Measurements from ENCODE around the gene ALKBH8. TPM values are rescaled to one million over a fixed set of nuclear protein-coding genes. Genes with fewer than 3 reads are reported as not detected.

The ALKBH8 gene
- total and polyA plus RNA-seq, 2 of the 13 experiments (the other 11 are each of a cell fraction or from before 2014, with no cell fraction given): 2.4 to 9.1 TPM

- TF ChIP-seq BCLAF1 (IDR thresholded peaks at IDR 0.05) (no peak), NBN (conservative IDR thresholded peaks at IDR 0.05) (no peak), PHF21A (CRISPR knock-in tag; IDR thresholded peaks at IDR 0.05) (peak; percentile 56; the same call in 1 of the 2 replicates), ZNF652 (CRISPR knock-in tag; IDR thresholded peaks at IDR 0.05; ENCODE audit: borderline replicate concordance, low read depth) (peak; percentile 67; the same call in 1 of the 2 replicates), ZFP82 (CRISPR knock-in tag; IDR thresholded peaks at IDR 0.05; ENCODE audit: borderline replicate concordance) (peak; percentile 77), ZNF275 (CRISPR knock-in tag; IDR thresholded peaks at IDR 0.05; ENCODE audit: borderline replicate concordance) (no peak), NPAS2 (CRISPR knock-in tag; IDR thresholded peaks at IDR 0.05; ENCODE audit: borderline replicate concordance) (no peak), CCAR2 (optimal IDR thresholded peaks at IDR 0.05; ENCODE audit: low read depth, low read length) (no peak), MAFF (IDR thresholded peaks at IDR 0.05; ENCODE audit: low read depth, low read length) (no peak)
- TF ChIP-seq, protein P1, sequence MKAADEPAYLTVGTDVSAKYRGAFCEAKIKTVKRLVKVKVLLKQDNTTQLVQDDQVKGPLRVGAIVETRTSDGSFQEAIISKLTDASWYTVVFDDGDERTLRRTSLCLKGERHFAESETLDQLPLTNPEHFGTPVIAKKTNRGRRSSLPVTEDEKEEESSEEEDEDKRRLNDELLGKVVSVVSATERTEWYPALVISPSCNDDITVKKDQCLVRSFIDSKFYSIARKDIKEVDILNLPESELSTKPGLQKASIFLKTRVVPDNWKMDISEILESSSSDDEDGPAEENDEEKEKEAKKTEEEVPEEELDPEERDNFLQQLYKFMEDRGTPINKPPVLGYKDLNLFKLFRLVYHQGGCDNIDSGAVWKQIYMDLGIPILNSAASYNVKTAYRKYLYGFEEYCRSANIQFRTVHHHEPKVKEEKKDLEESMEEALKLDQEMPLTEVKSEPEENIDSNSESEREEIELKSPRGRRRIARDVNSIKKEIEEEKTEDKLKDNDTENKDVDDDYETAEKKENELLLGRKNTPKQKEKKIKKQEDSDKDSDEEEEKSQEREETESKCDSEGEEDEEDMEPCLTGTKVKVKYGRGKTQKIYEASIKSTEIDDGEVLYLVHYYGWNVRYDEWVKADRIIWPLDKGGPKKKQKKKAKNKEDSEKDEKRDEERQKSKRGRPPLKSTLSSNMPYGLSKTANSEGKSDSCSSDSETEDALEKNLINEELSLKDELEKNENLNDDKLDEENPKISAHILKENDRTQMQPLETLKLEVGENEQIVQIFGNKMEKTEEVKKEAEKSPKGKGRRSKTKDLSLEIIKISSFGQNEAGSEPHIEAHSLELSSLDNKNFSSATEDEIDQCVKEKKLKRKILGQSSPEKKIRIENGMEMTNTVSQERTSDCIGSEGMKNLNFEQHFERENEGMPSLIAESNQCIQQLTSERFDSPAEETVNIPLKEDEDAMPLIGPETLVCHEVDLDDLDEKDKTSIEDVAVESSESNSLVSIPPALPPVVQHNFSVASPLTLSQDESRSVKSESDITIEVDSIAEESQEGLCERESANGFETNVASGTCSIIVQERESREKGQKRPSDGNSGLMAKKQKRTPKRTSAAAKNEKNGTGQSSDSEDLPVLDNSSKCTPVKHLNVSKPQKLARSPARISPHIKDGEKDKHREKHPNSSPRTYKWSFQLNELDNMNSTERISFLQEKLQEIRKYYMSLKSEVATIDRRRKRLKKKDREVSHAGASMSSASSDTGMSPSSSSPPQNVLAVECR (CRISPR knock-in tag; IDR thresholded peaks at IDR 0.05; ENCODE audit: borderline replicate concordance): peak; percentile 88
- TF ChIP-seq, protein P2, sequence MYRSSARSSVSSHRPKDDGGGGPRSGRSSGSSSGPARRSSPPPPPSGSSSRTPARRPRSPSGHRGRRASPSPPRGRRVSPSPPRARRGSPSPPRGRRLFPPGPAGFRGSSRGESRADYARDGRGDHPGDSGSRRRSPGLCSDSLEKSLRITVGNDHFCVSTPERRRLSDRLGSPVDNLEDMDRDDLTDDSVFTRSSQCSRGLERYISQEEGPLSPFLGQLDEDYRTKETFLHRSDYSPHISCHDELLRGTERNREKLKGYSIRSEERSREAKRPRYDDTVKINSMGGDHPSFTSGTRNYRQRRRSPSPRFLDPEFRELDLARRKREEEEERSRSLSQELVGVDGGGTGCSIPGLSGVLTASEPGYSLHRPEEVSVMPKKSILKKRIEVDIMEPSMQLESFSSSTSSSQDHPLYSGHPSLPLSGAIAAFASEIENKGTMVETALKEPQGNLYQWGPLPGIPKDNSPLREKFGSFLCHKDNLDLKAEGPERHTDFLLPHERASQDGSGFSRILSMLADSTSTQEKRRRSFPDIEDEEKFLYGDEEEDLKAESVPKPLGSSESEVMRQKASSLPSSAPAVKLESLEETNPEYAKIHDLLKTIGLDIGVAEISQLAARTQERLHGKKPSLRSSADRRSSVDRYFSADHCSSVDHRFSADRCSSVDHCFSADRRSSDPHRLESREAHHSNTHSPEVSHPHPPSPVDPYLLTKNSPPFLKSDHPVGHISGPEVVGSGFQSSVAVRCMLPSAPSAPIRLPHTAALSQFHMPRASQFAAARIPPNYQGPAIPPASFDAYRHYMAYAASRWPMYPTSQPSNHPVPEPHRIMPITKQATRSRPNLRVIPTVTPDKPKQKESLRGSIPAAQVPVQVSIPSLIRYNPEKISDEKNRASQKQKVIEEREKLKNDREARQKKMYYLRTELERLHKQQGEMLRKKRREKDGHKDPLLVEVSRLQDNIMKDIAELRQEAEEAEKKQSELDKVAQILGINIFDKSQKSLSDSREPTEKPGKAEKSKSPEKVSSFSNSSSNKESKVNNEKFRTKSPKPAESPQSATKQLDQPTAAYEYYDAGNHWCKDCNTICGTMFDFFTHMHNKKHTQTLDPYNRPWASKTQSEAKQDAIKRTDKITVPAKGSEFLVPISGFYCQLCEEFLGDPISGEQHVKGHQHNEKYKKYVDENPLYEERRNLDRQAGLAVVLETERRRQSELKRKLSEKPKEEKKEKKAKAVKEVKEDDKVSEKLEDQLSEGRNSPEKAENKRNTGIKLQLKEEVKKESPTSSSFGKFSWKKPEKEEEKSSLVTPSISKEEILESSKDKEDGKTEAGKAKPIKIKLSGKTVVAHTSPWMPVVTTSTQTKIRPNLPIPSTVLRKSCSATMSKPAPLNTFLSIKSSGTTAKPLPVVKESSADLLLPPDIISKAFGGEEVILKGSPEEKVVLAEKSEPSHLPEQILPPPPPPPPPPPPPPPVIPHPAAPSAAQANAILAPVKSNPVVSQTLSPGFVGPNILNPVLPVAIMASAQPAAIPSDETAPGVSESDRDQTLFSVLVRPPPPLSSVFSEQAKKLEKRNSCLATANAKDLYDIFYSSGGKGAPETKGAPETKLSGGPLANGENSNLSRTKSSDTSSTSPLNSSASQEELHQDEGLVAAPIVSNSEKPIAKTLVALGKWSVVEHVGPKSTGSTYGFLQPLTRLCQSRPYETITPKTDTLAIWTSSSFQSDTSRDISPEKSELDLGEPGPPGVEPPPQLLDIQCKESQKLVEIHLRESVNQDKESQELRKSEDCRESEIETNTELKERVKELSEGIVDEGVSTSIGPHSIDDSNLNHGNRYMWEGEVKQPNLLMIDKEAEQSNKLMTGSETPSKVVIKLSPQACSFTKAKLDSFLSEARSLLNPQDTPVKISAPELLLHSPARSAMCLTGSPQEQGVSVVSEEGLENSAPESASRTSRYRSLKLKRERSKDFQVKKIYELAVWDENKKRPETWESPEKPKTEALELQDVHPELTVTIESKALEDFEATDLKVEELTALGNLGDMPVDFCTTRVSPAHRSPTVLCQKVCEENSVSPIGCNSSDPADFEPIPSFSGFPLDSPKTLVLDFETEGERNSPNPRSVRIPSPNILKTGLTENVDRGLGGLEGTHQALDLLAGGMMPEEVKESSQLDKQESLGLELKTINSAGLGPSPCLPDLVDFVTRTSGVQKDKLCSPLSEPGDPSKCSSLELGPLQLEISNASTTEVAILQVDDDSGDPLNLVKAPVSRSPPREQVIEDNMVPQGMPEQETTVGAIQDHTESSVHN (CRISPR knock-in tag; IDR thresholded peaks at IDR 0.05): 0 out of 2 replicates have a peak, but pooled peaks have one; percentile 16
Measured at GRCh38 chr11:107565219-107565937, at the start of gene ALKBH8 (continued).
